Keratinocyte (primary cell): ENCODE data around the gene PARP14. TPM values are rescaled to one million over a fixed set of nuclear protein-coding genes. Genes with fewer than 3 reads are reported as not detected.
"Not testable (repeated sequence)": the region's sequence is repeated elsewhere in the genome, so short reads cannot be mapped to it uniquely, and the experiment has no call there.

ENCODE experiments used
- DNase-seq: peaks from one replicate; pipeline ENCODE4 v3.0.0-alpha.2; 2011; ENCODE audit warnings: low read depth, missing footprints, low spot score
- FAIRE-seq: peaks from 2 replicates; lab custom pipeline; 2011; peaks lifted over from hg19 to GRCh38; lab: Jason Lieb, UNC
- H2AFZ ChIP-seq: 2 replicates; pipeline ENCODE4 v1.6.0; 2012; ENCODE audit warnings: low read length, control low read depth, inconsistent platforms; ENCODE audit not compliant: control insufficient read depth
- H3K27ac ChIP-seq: 2 replicates; pipeline ENCODE4 v1.5.1; 2011; ENCODE audit warnings: low read length; ENCODE audit not compliant: control insufficient read depth, insufficient read depth
- H3K27me3 ChIP-seq: 3 replicates; pipeline ENCODE4 v1.6.0; 2011; ENCODE audit warnings: low read length; ENCODE audit not compliant: control insufficient read depth, insufficient read depth; ENCODE audit errors: extremely low read depth
- H3K36me3 ChIP-seq, 2 experiments: 2 replicates in 1 of 2; 3 replicates in 1 of 2; pipeline ENCODE4 v1.5.1; 2011; ENCODE audit warnings: low read length in 2 of 2, mild to moderate bottlenecking in 1 of 2; ENCODE audit not compliant: control insufficient read depth in 2 of 2, insufficient read depth in 2 of 2; ENCODE audit errors: extremely low read depth in 1 of 2
- H3K4me1 ChIP-seq: 3 replicates; pipeline ENCODE4 v1.5.1; 2011; ENCODE audit warnings: low read length; ENCODE audit not compliant: control insufficient read depth, insufficient read depth; ENCODE audit errors: extremely low read depth
- H3K4me2 ChIP-seq: 3 replicates; pipeline ENCODE4 v1.6.0; 2011; ENCODE audit warnings: low read depth, low read length; ENCODE audit not compliant: control insufficient read depth, insufficient read depth; ENCODE audit errors: extremely low read depth
- H3K4me3 ChIP-seq, 3 experiments: fragments of 200-600 bp in 1 of 3; sonication (generic) in 1 of 3; 2 replicates in 2 of 3; 3 replicates in 1 of 3; pipeline ENCODE4 v1.5.1; 2011 to 2016; ENCODE audit warnings: low read length in 3 of 3, mild to moderate bottlenecking in 3 of 3, control low read depth in 2 of 3, inconsistent platforms in 1 of 3, low read depth in 1 of 3, mixed read lengths in 1 of 3, mixed run types in 1 of 3, moderate library complexity in 1 of 3; ENCODE audit not compliant: control insufficient read depth in 2 of 3, insufficient read depth in 2 of 3; ENCODE audit errors: extremely low read depth in 1 of 3
- H3K79me2 ChIP-seq: 2 replicates; pipeline ENCODE4 v1.6.0; 2012; ENCODE audit warnings: low read length; ENCODE audit not compliant: control insufficient read depth, insufficient read depth
- H3K9ac ChIP-seq: 3 replicates; pipeline ENCODE4 v1.6.0; 2011; ENCODE audit warnings: low read length; ENCODE audit not compliant: control insufficient read depth, insufficient read depth; ENCODE audit errors: extremely low read depth
- H3K9me1 ChIP-seq: 3 replicates; pipeline ENCODE4 v1.6.0; 2011; ENCODE audit warnings: low read length; ENCODE audit not compliant: control insufficient read depth, insufficient read depth; ENCODE audit errors: extremely low read depth
- H3K9me3 ChIP-seq: 2 replicates; pipeline ENCODE4 v1.5.1; 2012; ENCODE audit warnings: low read depth, low read length; ENCODE audit not compliant: control insufficient read depth
- H4K20me1 ChIP-seq: 3 replicates; pipeline ENCODE4 v1.6.0; 2011; ENCODE audit warnings: low read length; ENCODE audit not compliant: control insufficient read depth, insufficient read depth; ENCODE audit errors: extremely low read depth
- EZH2 ChIP-seq: IDR thresholded peaks from one replicate; pipeline ENCODE4 v1.6.1; 2012; ENCODE audit warnings: inconsistent platforms, mild to moderate bottlenecking, low read length, moderate library complexity
- dilution Hi-C: fragments of 300-500 bp; cut with MboI; formaldehyde crosslinking; loops from one replicate; pipeline ENCODE4 v1.7.0; 2020; ENCODE audit warnings: low sequenced_read_pairs; ENCODE audit not compliant: extremely low pct_ligation_motif_present
- polyA plus RNA-seq, 5 experiments: library from polyadenylated mRNA; depleted of rRNA in 3 of 5; stranded (reverse) in 3 of 5; stranded (forward) in 1 of 5; unstranded in 1 of 5; fragments of >200 nt; gene quantifications; 1 replicate in 1 of 5; 2 replicates in 3 of 5; 3 replicates in 1 of 5; pipeline versions ENCODE4 v1.2.1 to v1.2.3, GENCODE V29; 2011 to 2012; ENCODE audit warnings: missing spikeins in 2 of 5, low read depth in 1 of 5, low replicate concordance in 1 of 5
- TF ChIP-seq, protein P1 (sequence below), 3 experiments: IDR thresholded peaks in 1 of 3; conservative IDR thresholded peaks in 1 of 3; optimal IDR thresholded peaks in 1 of 3; 2 replicates in 2 of 3; 3 replicates in 1 of 3; pipeline versions ENCODE3 to v1.5.1; 2011; ENCODE audit warnings: low read length in 3 of 3, mild to moderate bottlenecking in 3 of 3, moderate library complexity in 2 of 3, control low read depth in 1 of 3, inconsistent platforms in 1 of 3; ENCODE audit not compliant: insufficient read depth in 2 of 3; ENCODE audit errors: extremely low read depth in 1 of 3

PARP14 gene
- polyA plus RNA-seq, 1 donor (not counting 4 experiments of a cell fraction or from before 2014, with no cell fraction given), result 25.7 TPM

DNA sequence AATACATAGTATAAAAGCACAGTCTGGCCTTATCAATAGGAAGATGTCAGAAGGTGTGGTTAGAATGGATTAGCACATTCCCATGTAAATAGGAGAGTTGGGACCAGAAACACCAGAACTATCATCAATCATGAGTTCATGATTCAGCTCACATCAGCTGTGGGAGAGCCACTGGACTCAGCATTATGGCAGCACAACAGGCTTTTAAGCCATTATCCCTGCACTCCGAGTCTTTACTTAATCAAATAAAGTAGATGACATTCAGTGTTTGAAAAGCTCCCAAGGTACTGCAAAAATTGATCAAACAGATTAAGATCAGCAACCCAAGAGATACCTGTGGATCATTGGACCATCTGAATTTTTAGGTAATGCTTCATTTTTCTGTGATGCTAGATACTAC is 24.7 kb downstream of the PARP14 start:
- H3K4me2 ChIP-seq, result no peak overlapping the region
- dilution Hi-C loops, result no loop called here
- no peak overlapping the region for H3K27ac ChIP-seq
- H3K4me1 ChIP-seq, result no peaks in the 10 kb centered on the region
- no peak for FAIRE-seq
- TF ChIP-seq, protein P1, sequence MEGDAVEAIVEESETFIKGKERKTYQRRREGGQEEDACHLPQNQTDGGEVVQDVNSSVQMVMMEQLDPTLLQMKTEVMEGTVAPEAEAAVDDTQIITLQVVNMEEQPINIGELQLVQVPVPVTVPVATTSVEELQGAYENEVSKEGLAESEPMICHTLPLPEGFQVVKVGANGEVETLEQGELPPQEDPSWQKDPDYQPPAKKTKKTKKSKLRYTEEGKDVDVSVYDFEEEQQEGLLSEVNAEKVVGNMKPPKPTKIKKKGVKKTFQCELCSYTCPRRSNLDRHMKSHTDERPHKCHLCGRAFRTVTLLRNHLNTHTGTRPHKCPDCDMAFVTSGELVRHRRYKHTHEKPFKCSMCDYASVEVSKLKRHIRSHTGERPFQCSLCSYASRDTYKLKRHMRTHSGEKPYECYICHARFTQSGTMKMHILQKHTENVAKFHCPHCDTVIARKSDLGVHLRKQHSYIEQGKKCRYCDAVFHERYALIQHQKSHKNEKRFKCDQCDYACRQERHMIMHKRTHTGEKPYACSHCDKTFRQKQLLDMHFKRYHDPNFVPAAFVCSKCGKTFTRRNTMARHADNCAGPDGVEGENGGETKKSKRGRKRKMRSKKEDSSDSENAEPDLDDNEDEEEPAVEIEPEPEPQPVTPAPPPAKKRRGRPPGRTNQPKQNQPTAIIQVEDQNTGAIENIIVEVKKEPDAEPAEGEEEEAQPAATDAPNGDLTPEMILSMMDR (optimal IDR thresholded peaks at IDR 0.05 in 1 of 3, IDR thresholded peaks at IDR 0.05 in 1 of 3, conservative IDR thresholded peaks at IDR 0.05 in 1 of 3; ENCODE audit: extremely low read depth in 1 of 3, insufficient read depth in 2 of 3, low read length in 3 of 3), result no peak
- no peak for TF ChIP-seq EZH2
- H3K4me3 ChIP-seq, result no peak overlapping the region
- no peak overlapping the region for H2AFZ ChIP-seq
- H3K9me3 ChIP-seq, result no peaks in the 10 kb centered on the region
- H4K20me1 ChIP-seq, result no peaks in the 10 kb centered on the region
- H3K9me1 ChIP-seq, result no peaks in the 10 kb centered on the region
- H3K27me3 ChIP-seq, result no peaks in the 10 kb centered on the region
- no peak overlapping the region for H3K9ac ChIP-seq
- H3K79me2 ChIP-seq, result no peaks in the 10 kb centered on the region
- DNase-seq, result no peak
- H3K36me3 ChIP-seq, result no peaks in the 10 kb centered on the region

DNA sequence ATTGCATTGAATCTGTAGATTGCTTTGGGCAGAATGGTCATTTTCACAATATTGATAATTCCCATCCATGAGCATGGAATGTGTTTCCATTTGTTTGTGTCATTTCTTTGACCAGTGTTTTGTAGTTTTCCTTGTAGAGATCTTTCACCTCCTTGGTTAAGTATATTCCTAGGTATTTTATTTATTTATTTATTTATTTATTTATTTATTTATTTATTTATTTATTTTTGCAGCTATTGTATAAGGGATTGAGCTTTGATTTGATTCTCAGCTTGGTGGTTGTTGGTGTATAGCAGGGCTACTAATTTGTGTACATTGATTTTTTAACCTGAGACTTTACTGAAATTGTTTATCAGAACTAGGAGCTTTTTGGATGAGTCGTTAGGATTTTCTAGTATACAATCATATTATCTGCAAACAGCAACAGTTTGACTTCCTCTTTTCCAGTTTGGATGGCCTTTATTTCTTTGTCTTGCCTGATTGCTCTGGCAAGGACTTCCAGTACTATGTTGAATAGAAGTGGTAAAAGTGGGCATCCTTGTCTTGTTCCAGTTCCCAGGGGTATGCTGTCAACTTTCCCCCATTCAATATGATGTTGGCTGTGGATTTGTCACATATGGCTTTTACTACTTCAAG is 30.1 kb downstream of the PARP14 start:
- H3K27ac ChIP-seq, H3K9ac ChIP-seq, H3K9me3 ChIP-seq, H3K27me3 ChIP-seq, dilution Hi-C loops, H3K4me3 ChIP-seq, H3K9me1 ChIP-seq, FAIRE-seq, H3K4me1 ChIP-seq, DNase-seq, H3K79me2 ChIP-seq, H3K4me2 ChIP-seq, H2AFZ ChIP-seq, H4K20me1 ChIP-seq, H3K36me3 ChIP-seq: not testable (repeated sequence)

DNA sequence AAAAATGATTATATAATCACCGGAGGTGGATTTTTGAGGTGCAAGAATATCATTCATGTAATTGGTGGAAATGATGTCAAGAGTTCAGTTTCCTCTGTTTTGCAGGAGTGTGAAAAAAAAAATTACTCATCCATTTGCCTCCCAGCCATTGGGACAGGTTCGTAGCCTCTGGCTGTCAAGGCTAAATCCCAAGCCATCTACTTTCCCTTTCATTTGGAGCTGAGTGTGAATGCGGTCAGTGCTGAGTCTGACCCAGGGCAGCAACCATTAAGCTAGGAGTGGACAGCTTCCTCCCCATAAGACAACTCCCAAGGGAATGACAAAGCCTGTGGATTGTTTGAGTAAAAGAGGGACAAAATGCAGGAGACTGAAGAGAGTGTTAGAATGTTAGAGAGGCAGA is 33.6 kb downstream of the PARP14 start:
- FAIRE-seq (no peak), DNase-seq (no peak)
- Histone ChIP-seq H3K27me3 (no peaks in the 10 kb centered on the region), H2AFZ (no peak overlapping the region), H3K4me3 (no peak overlapping the region), H3K4me1 (no peaks in the 10 kb centered on the region), H3K9ac (no peak overlapping the region), H3K9me1 (no peaks in the 10 kb centered on the region), H3K4me2 (no peak overlapping the region), H3K79me2 (no peaks in the 10 kb centered on the region), H4K20me1 (no peaks in the 10 kb centered on the region), H3K36me3 (peaks cover 3 to 16% of the 10 kb centered on the region in 2 experiments), H3K27ac (no peak overlapping the region), H3K9me3 (no peaks in the 10 kb centered on the region)
- dilution Hi-C loops, result no loop called here
- TF ChIP-seq EZH2, result no peak
- TF ChIP-seq, protein P1 (optimal IDR thresholded peaks at IDR 0.05 in 1 of 3, IDR thresholded peaks at IDR 0.05 in 1 of 3, conservative IDR thresholded peaks at IDR 0.05 in 1 of 3; ENCODE audit: extremely low read depth in 1 of 3, insufficient read depth in 2 of 3, low read length in 3 of 3), result no peak
